K562 (cell line): ENCODE measurements around the gene EBI3. TPM values are rescaled to one million over a fixed set of nuclear protein-coding genes. Genes with fewer than 3 reads are reported as not detected.
"Not testable (repeated sequence)": the region's sequence is repeated elsewhere in the genome, so short reads cannot be mapped to it uniquely, and the experiment has no call there.

Experiments used
- ATAC-seq: fragments of 200-7000 bp; cut with Tn5 transposase; 3 replicates; pipeline ENCODE4 v1.9.1; 2020; ENCODE audit warnings: moderate library complexity
- BruUV-seq: library from RNA; stranded (reverse); fragments of 400-500 nt; replicated peaks from 2 replicates; lab custom pipeline; 2021; lab: Mats Ljungman, UMichigan
- CTCF ChIA-PET: fragments of 300-600 bp; formaldehyde crosslinking; extraction: SDS; loops from one replicate; lab custom pipeline; 2021; ENCODE audit warnings: low intra/inter-chr PET ratio; lab: Yijun Ruan, JAX
- POLR2A ChIA-PET: fragments of 300-600, 350-650 bp; sonication (Branson Sonifier 250); formaldehyde crosslinking; extraction: SDS; loops from one replicate; lab custom pipeline; 2021; ENCODE audit warnings: antibody characterized with exemption, inconsistent platforms; lab: Yijun Ruan, JAX
- DNase-seq, 4 experiments: peaks; one replicate each; pipeline versions ENCODE4 v3.0.0 to v3.0.0-alpha.2; 2011 to 2018; ENCODE audit warnings: low spot score in 3 of 4, mixed read lengths in 3 of 4; ENCODE audit errors: extremely low read depth in 1 of 4
- FAIRE-seq: peaks from 2 replicates; lab custom pipeline; 2011; peaks lifted over from hg19 to GRCh38; lab: Jason Lieb, UNC
- H2AFZ ChIP-seq: 2 replicates; pipeline ENCODE4 v1.6.0; 2011; ENCODE audit warnings: low read depth, low read length, control low read depth, inconsistent platforms
- H3K27ac ChIP-seq: fragments of 200-600 bp; 3 replicates; pipeline ENCODE4 v1.8.0; 2011; ENCODE audit warnings: low read depth, mild to moderate bottlenecking, control low read depth, inconsistent platforms, low read length, moderate library complexity, mixed read lengths; ENCODE audit errors: extremely low read depth
- H3K27me3 ChIP-seq, 2 experiments: fragments of 300-600 bp in 1 of 2; 2 replicates in 1 of 2; 3 replicates in 1 of 2; pipeline versions ENCODE4 v1.6.0 to v1.8.0; 2011; ENCODE audit warnings: inconsistent platforms in 2 of 2, low read length in 2 of 2, mild to moderate bottlenecking in 1 of 2, mixed read lengths in 1 of 2, moderate library complexity in 1 of 2; ENCODE audit not compliant: control insufficient read depth in 2 of 2, insufficient read depth in 2 of 2
- H3K36me3 ChIP-seq: fragments of 300-600 bp; 3 replicates; pipeline ENCODE4 v1.8.0; 2011; ENCODE audit warnings: mild to moderate bottlenecking, low read length, inconsistent platforms; ENCODE audit not compliant: control insufficient read depth, insufficient read depth
- H3K4me1 ChIP-seq, 2 experiments: fragments of 200-600 bp in 1 of 2; replicated peaks in 1 of 2; 2 replicates in 1 of 2; 3 replicates in 1 of 2; pipeline versions ENCODE4 v1.5.1 to v1.8.0; 2011; ENCODE audit warnings: inconsistent platforms in 2 of 2, low read length in 2 of 2, mild to moderate bottlenecking in 1 of 2, mixed read lengths in 1 of 2, moderate library complexity in 1 of 2; ENCODE audit not compliant: control insufficient read depth in 2 of 2, insufficient read depth in 2 of 2
- H3K4me2 ChIP-seq: 2 replicates; pipeline ENCODE4 v1.6.1; 2011; ENCODE audit warnings: low read length, control low read depth, inconsistent platforms, mixed read lengths; ENCODE audit not compliant: insufficient read depth
- H3K4me3 ChIP-seq: fragments of 200-600 bp; sonication (generic), shearing (Covaris generic); 2 replicates; pipeline ENCODE4 v1.5.1; 2016; ENCODE audit warnings: control low read depth, inconsistent platforms
- H3K79me2 ChIP-seq: fragments of 200-600 bp; 3 replicates; pipeline ENCODE4 v1.8.0; 2011; ENCODE audit warnings: low read length, inconsistent platforms; ENCODE audit not compliant: control insufficient read depth, insufficient read depth
- H3K9ac ChIP-seq, 2 experiments: 2 replicates each; pipeline versions ENCODE4 v1.6.0 to v1.6.1; 2011; ENCODE audit warnings: low read depth in 2 of 2, low read length in 2 of 2, control low read depth in 1 of 2, inconsistent platforms in 1 of 2, mild to moderate bottlenecking in 1 of 2, mixed read lengths in 1 of 2; ENCODE audit not compliant: insufficient read depth in 1 of 2
- H3K9me1 ChIP-seq: one replicate; pipeline ENCODE4 v1.6.0; 2011; ENCODE audit warnings: inconsistent platforms, mild to moderate bottlenecking, low read length, moderate library complexity; ENCODE audit not compliant: control insufficient read depth, insufficient read depth
- H3K9me3 ChIP-seq: replicated peaks from 2 replicates; pipeline ENCODE4 v1.5.1; 2011; ENCODE audit warnings: low read depth, low read length, inconsistent platforms; ENCODE audit not compliant: control insufficient read depth, insufficient read depth
- H4K20me1 ChIP-seq: replicated peaks from 2 replicates; pipeline ENCODE4 v1.6.1; 2011; ENCODE audit warnings: low read length, inconsistent platforms, mixed read lengths; ENCODE audit not compliant: control insufficient read depth, insufficient read depth
- GTF3C2 ChIP-seq: IDR thresholded peaks from 3 replicates; pipeline ENCODE4 v1.6.1; 2011; ENCODE audit warnings: borderline replicate concordance, mild to moderate bottlenecking, moderate library complexity; ENCODE audit not compliant: insufficient read length; ENCODE audit errors: extremely low read depth
- MEF2A ChIP-seq: IDR thresholded peaks from 2 replicates; pipeline ENCODE4 v1.6.1; 2011; ENCODE audit warnings: low read depth, mild to moderate bottlenecking, low read length, moderate library complexity; ENCODE audit not compliant: control insufficient read depth
- ZNF121 ChIP-seq: sonication (generic); formaldehyde crosslinking; conservative IDR thresholded peaks from 2 replicates; pipeline ENCODE4 v1.8.0; 2022; ENCODE audit warnings: missing genetic modification reagents
- ZNF518B ChIP-seq: fragments of 250-450 bp; sonication (Bioruptor Pico); IDR thresholded peaks from 2 replicates; pipeline ENCODE4 v1.5.0; 2021; ENCODE audit warnings: mild to moderate bottlenecking, moderate library complexity
- WGBS: fragments of 100-300 bp; shearing (Covaris generic); methylation state at CpG from one replicate; pipeline ENCODE4 v1.1.6; 2016; ENCODE audit warnings: low coverage, mixed read lengths; ENCODE audit not compliant: insufficient coverage; ENCODE audit errors: missing lambda C conversion rate; 5-methylcytosine and 5-hydroxymethylcytosine counted together
- in situ Hi-C: fragments of 300-500 bp; cut with MboI; formaldehyde crosslinking; loops from 4 replicates; pipeline ENCODE4 v1.15.0; 2018; ENCODE audit warnings: inconsistent platforms, mixed read lengths
- intact Hi-C: fragments of 100-400 bp; cut with micrococcal nuclease; formaldehyde crosslinking; loops from 2 replicates; pipeline ENCODE4 v1.14.2; 2022
- polyA plus RNA-seq, 8 experiments: library from polyadenylated mRNA; depleted of rRNA in 4 of 8; stranded (reverse) in 5 of 8; unstranded in 3 of 8; fragments of >200 nt; fragmentation: Nextera tagmentation in 2 of 8; fragmentation: Illumina TruSeq in 1 of 8; extraction: Ambion mirVana in 2 of 8; extraction: Trizol in 1 of 8; gene quantifications; 2 replicates each; pipeline versions ENCODE4 v1.2.1 to v1.2.3, GENCODE V29; 2011 to 2014; ENCODE audit warnings: inconsistent platforms in 1 of 8, missing spikeins in 1 of 8
- total RNA-seq, 7 experiments: library from RNA; depleted of rRNA in 6 of 7; stranded (reverse); fragments of >200 nt in 6 of 7; fragmentation: Illumina TruSeq in 2 of 7; extraction: Trizol in 2 of 7; gene quantifications; 2 replicates each; pipeline versions ENCODE4 v1.2.1 to v1.2.3, GENCODE V29; 2011 to 2021; ENCODE audit warnings: low replicate concordance in 1 of 7

EBI3 gene
- total and polyA plus RNA-seq, 9 of the 15 experiments (the other 6 are each of a cell fraction or from before 2014, with no cell fraction given): 0.08 to 0.35 (median 0.22) TPM; not detected in 6

- FAIRE-seq, H3K9me1 ChIP-seq, DNase-seq, H4K20me1 ChIP-seq, H3K79me2 ChIP-seq, intact Hi-C loops, BruUV-seq, H2AFZ ChIP-seq, H3K27ac ChIP-seq, CTCF ChIA-PET, ATAC-seq, H3K9me3 ChIP-seq: not testable (repeated sequence)
- H3K4me1 ChIP-seq: peaks cover 0 to 18% of the 10 kb centered on the region in 2 experiments; a peak in 2 of 5 replicates
- WGBS: 46% methylated on average over 16 of the region's 16 CpGs
- H3K27me3 ChIP-seq: peaks cover 12 to 23% of the 10 kb centered on the region in 2 experiments; a peak in 3 of 5 replicates
- POLR2A ChIA-PET: interaction anchor here (0.8 to 1.6 kb wide), 2 partner anchors 9 to 24 kb away, joined by 4 read pairs; partner anchors contain the start of gene YJU2
- peak; percentile 58; the same call in 1 of the 2 replicates for TF ChIP-seq ZNF121 (CRISPR knock-in tag)
- TF ChIP-seq, all 486 proteins: peak for 1; not testable (repeated sequence) for 485
- H3K4me3 ChIP-seq, in situ Hi-C loops, H3K4me2 ChIP-seq, H3K36me3 ChIP-seq, H3K9ac ChIP-seq: not testable (repeated sequence)
Observed at GRCh38 chr19:4237510-4237909, 8.2 kb downstream of the EBI3 start.

DNA sequence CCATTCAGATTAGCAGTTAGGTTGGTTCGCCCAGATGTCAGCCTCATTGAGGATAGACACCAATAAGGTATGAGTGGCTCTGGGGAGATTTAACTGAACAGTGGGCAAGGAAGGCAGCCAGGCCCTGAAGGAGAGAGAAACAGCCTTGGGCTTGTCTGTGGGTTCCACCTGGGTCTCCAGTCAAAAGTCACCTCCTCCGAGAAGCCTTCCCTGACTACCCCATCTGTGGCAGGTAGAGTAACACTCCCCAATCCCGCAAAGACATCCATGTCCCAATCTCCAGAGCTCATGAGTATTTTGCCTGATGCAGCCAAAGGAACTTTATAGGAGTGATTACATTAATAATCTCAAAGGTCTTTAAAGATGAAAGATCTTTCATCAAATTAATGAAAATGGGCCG is 9.5 kb downstream of the EBI3 start:
- no peak for FAIRE-seq
- peaks cover 12 to 19% of the 10 kb centered on the region in 2 experiments; a peak in 3 of 5 replicates for H3K27me3 ChIP-seq
- H3K79me2 ChIP-seq: no peaks in the 10 kb centered on the region
- DNase-seq: no peak
- no peak overlapping the region for H3K27ac ChIP-seq
- peaks cover 0 to 10% of the 10 kb centered on the region in 2 experiments; a peak in 2 of 5 replicates for H3K4me1 ChIP-seq
- no TSS peak for BruUV-seq
- 6% methylated on average over 4 of the region's 4 CpGs for WGBS
- intact Hi-C loops (no loop called here), in situ Hi-C loops (no loop called here)
- no peak overlapping the region for H3K4me2 ChIP-seq
- H3K36me3 ChIP-seq: no peaks in the 10 kb centered on the region
- ChIA-PET POLR2A (no interaction called here), CTCF (no interaction called here)
- H3K9me1 ChIP-seq: no peaks in the 10 kb centered on the region
- ATAC-seq: no peak
- H4K20me1 ChIP-seq: no peaks in the 10 kb centered on the region
- H3K9ac ChIP-seq: no peak overlapping the region
- H3K4me3 ChIP-seq: no peak overlapping the region
- peaks cover 7% of the 10 kb centered on the region for H3K9me3 ChIP-seq
- H2AFZ ChIP-seq: no peak overlapping the region
- TF ChIP-seq ZNF518B (CRISPR knock-in tag) (no peak), MEF2A (no peak), GTF3C2 (peak; percentile 33)
